T follicular helper cell (primary cell): Measurements from ENCODE around the gene GOLPH3L.
"Not testable (repeated sequence)": the region's sequence is repeated elsewhere in the genome, so short reads cannot be mapped to it uniquely, and the experiment has no call there.

Source experiments
- DNase-seq: peaks from one replicate; pipeline ENCODE4 v3.0.0-alpha.2; 2020; ENCODE audit warnings: low read depth

Gene GOLPH3L

DNA sequence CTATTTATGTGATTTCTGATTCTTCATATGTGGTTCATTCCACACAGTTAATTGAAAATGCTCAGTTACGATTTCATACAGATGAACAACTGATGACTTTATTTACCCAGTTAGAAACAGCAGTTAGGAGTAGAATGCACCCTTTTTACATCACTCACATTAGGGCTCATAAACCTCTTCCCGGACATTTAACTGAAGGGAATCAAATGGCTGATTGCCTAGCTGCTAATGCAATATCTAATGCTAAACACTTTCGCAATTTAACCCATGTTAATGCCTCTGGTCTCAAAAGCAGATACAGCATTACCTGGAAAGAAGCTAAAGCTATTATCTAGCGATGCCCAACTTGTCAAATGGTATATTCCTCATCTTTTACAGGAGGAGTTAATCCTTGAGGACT lies 39.9 kb downstream of the GOLPH3L start:
- not testable (repeated sequence) for DNase-seq

DNA sequence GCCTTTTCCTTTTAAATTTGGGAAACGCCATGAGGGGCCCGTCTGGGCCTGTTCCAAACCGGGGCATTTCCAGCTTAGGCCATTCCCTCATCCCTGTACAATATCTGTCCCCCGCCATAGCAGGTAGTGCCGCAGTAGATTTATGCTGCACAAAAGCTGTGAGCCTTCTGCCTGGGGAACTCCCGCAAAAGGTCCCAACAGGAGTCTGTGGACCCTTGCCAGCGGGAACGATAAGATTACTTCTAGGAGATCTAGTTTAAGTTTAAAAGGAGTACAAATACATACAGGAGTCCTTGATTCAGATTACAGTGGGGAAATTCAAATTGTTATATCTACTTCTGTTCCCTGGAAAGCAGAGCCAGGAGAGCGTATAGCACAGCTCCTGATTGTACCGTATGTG lies 42.3 kb downstream of the GOLPH3L start:
- DNase-seq, result not testable (repeated sequence)

DNA sequence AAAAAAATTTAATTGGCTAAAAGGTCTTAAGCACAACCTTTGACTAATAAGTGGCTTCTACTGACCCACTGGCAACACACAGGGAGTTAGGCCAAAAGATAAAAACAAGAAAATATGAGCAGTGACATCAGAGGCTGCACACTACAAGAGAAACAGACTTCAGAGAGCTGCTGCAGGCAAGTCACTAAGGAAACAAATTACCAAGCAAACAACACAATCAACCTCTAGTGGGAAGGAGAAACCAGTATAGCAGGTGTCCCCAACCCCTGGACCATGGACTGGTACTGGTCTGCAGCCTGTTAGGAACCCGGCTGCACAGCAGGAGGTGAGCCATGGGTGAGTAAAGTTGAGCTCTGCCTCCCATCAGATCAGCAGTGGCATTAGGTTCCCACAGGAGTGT lies 46.8 kb downstream of the GOLPH3L start:
- no peak for DNase-seq

- no peak for DNase-seq
Measured at GRCh38 chr1:150649441-150650075, 47.4 kb downstream of the GOLPH3L start.

GRCh38 chr1:150642296-150642695 lies 54.7 kb downstream of the GOLPH3L start:
- DNase-seq, result no peak

DNA sequence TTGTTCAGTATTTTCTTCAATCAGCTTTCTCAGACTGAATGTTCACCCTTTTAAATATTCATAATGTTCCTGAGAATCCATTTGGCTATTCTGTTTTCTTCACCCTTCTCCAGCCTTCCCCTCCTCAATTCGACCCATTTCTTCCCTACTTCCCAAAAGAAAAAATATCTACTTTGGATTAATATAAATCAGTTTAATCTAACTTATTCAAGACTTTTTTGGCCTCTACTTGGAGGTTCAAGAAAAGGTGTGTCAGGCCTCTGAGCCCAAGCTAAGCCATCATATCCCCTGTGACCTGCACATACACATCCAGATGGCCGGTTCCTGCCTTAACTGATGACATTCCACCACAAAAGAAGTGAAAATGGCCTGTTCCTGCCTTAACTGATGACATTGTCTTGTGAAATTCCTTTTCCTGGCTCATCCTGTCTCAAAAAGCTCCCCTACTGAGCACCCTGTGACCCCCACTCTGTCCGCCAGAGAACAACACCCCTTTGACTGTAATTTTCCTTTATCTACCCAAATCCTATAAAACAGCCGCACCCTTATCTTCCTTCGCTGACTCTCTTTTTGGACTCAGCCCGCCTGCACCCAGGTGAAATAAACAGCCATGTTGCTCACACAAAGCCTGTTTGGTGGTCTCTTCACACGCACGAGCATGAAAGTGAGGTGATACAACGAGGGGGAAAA lies 55.7 kb downstream of the GOLPH3L start:
- not testable (repeated sequence) for DNase-seq

- DNase-seq, result not testable (repeated sequence)
Measured at GRCh38 chr1:150638430-150638829, 58.5 kb downstream of the GOLPH3L start.

DNA sequence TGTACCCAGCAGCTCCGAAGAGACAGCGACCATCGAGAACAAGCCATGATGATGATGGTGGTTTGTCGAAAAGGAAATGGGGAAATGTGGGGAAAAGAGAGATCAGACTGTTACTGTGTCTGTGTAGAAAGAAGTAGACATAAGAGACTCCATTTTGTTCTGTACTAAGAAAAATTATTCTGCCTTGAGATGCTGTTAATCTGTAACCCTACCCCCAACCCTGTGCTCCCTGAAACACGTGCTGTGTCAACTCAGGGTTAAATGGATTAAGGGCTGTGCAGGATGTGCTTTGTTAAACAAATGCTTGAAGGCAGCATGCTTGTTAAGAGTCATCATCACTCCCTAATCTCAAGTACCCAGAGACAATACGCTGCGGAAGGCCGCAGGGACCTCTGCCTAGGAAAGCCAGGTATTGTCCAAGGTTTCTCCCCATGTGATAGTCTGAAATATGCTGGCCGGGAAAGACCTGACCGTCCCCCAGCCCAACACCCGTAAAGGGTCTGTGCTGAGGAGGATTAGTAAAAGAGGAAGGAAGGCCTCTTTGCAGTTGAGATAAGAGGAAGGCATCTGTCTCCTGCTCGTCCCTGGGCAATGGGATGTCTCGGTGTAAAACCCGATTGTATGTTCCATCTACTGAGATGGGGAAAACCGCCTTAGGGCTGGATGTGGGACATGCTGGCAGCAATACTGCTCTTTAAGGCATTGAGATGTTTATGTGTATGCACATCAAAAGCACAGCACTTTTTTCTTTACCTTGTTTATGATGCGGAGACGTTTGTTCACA lies 61.9 kb downstream of the GOLPH3L start:
- DNase-seq, result not testable (repeated sequence)

- DNase-seq, result peak; percentile 94
Measured at GRCh38 chr1:150629115-150629928, 67.6 kb downstream of the GOLPH3L start, which contains the start of gene ENSA. Gene ENSA, minus strand, starts transcription at chr1:150629612. Its CDS starts 142 bp downstream, at chr1:150629470.

GRCh38 chr1:150628766-150629114 lies 68.2 kb downstream of the GOLPH3L start:
- DNase-seq, result no peak

- no peak for DNase-seq
Measured at GRCh38 chr1:150627826-150628410, 69.0 kb downstream of the GOLPH3L start.

- no peak for DNase-seq
Measured at GRCh38 chr1:150626150-150626549, 70.8 kb downstream of the GOLPH3L start.

GRCh38 chr1:150624546-150624945 lies 72.4 kb downstream of the GOLPH3L start:
- not testable (repeated sequence) for DNase-seq

DNA sequence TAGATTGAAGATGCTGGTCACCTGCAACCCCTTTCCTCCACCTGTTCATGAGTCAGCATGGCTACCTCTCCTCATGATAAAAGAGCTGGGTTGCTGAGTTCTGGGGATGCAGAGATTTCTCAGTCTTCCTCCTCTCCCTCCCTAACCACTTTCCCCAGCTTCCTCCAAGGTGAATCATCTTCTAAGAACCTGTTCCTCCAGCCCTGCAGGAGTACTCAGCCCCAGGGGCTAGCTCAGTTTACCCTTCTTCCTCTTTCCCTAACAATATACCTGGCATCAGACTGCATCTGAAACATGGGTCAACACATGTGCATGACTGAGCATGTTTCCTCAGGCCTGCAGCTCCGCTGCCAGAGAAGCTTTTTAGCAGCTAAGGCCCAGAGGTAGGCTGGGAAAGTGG lies 72.8 kb downstream of the GOLPH3L start:
- not testable (repeated sequence) for DNase-seq

- no peak for DNase-seq
Measured at GRCh38 chr1:150622303-150622975, 74.5 kb downstream of the GOLPH3L start.

GRCh38 chr1:150621497-150622302 lies 75.3 kb downstream of the GOLPH3L start:
- DNase-seq, result peak; percentile 50

DNA sequence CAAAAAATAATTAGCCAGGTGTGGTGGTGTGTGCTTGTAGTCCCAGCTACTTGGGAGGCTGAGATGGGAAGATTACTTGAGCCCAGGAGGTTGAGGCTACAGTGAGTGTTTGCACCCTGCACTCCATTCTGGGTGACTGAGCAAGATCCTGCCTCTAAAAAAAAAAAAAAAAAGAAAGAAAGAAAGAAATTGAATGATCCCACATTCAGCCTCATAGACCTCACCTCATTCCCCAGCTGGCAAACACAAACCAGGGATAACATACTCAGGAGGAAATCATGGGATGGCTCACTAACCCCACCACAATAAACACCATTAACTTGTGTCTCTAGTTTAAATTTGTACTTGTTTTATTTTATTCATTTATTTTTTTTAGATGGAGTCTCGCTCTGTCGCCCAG lies 76.0 kb downstream of the GOLPH3L start:
- no peak for DNase-seq

DNA sequence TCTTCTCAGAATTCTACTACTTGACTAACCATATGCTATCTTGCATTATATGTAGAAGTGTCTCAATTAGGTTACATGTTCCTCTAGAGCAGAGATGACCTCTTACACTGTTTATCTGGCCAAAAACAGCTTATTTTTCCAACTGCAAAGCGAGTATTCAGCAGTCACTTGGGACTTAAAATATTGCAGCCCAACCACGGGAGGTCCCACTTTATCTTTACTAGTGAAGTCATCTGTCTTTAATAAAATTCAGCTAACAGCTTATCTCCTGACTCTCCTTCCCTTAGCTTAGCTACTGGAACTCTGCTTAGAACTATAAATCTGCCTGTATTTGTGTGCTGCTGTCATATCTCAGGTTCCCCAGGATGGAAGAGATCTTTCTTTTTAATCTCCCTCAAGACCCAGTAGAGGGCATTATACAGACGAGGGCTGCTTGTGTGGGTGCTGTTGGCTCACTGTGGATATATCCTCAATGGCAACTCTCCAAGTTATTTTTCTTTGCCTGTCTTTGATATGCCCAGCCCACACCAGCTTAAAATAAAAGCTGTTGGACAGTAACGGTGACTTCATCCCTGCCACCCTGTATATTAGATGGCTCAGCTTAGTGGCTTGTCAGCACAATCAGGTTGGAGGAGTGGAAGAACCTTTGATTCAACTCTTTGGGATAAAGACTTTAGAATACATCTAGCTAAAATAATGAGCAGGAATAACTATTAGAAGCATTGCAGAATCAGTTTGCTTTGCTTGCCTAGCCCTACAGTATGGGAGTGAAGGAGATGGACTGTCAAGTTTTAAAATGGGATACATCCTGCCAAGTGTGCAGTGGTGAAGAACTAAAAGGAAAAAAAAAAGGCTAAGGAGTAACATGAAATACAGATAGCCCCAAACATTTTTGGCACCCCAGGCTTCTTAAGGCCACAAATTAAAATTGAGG lies 77.1 kb downstream of the GOLPH3L start:
- DNase-seq, result no peak
